GM13976 (cell line): Measurements from ENCODE around the gene NIM1K.

Source experiments
- DNase-seq: peaks from one replicate; pipeline ENCODE4 v3.0.0; 2012; ENCODE audit warnings: low spot score
- in situ Hi-C: fragments of 300-500 bp; cut with MboI; formaldehyde crosslinking; loops from one replicate; pipeline ENCODE4 v1.12.0; 2022; ENCODE audit warnings: low sequenced_read_pairs, mixed read lengths, inconsistent platforms; ENCODE audit not compliant: unreplicated experiment
- TF ChIP-seq, protein P1 (sequence below): IDR thresholded peaks from 2 replicates; pipeline ENCODE4 v1.5.1; 2012; ENCODE audit warnings: borderline replicate concordance, mild to moderate bottlenecking; ENCODE audit not compliant: insufficient read depth; ENCODE audit errors: extremely low read depth, missing control alignments, control extremely low read depth

NIM1K gene

GRCh38 chr5:43294226-43294625, 102.2 kb downstream of the NIM1K start:
- DNase-seq, result no peak
- TF ChIP-seq, protein P1, sequence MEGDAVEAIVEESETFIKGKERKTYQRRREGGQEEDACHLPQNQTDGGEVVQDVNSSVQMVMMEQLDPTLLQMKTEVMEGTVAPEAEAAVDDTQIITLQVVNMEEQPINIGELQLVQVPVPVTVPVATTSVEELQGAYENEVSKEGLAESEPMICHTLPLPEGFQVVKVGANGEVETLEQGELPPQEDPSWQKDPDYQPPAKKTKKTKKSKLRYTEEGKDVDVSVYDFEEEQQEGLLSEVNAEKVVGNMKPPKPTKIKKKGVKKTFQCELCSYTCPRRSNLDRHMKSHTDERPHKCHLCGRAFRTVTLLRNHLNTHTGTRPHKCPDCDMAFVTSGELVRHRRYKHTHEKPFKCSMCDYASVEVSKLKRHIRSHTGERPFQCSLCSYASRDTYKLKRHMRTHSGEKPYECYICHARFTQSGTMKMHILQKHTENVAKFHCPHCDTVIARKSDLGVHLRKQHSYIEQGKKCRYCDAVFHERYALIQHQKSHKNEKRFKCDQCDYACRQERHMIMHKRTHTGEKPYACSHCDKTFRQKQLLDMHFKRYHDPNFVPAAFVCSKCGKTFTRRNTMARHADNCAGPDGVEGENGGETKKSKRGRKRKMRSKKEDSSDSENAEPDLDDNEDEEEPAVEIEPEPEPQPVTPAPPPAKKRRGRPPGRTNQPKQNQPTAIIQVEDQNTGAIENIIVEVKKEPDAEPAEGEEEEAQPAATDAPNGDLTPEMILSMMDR, result no peak
- in situ Hi-C loops, result no loop called here

DNA sequence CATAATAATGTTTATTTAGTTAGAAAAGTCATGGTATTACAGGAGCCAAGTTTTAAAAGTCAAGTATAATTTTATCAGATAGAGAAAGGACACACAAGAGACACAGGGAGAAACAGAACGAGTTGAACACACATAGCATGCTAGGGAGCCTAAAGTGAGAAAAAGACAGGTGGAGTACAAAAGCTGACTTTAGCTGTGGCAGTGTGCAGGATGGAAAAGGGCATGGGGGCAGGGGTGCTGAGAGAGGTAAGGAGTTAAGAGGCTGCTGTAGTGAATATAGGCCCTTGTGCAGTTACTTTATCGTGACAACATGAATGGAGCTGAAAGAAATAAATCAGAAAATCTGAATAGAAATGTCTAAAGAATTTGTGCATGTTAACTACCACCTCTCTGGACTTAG, 103.2 kb downstream of the NIM1K start:
- in situ Hi-C loops, result no loop called here
- TF ChIP-seq, protein P1, result no peak
- DNase-seq, result no peak

DNA sequence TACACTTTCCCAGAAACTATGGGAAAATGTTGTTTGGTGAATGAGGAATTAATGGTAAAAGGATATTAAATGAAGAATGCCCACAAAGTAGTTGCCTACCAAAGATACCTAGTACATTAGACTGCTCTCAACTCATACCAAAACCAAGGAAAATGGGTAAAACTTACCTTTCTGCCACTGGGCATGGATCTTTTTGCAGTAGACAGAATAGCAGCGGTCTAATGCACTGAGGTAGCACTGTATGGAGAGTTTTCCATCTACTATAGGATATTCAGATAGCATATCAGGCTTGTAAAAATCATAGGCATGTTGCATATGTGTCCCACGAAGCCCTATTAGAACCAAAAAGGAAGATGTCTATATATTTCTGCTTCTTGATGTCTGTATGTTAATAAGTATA, 104.8 kb downstream of the NIM1K start:
- in situ Hi-C loops, result no loop called here
- TF ChIP-seq, protein P1, result no peak
- DNase-seq, result no peak

DNA sequence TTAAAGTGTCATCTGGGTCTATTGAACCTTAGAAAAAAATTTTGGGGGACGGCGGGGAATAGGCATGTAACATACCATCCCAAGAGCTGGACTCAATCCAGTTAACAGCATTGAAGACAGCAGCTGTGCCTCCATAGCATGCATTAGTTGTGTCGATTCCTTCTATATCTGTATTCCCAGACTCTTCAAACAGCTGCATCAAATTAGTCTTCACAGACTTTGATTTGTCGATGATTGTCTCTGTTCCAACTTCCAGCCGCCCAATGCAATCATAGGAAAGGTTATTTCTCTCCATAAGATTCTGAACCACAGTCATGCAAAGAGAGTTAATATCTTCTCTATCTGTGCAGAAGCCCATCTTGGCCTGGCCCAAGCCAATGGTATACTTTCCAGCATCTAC, 106.4 kb downstream of the NIM1K start:
- in situ Hi-C loops, result no loop called here
- TF ChIP-seq, protein P1, result no peak
- no peak for DNase-seq

DNA sequence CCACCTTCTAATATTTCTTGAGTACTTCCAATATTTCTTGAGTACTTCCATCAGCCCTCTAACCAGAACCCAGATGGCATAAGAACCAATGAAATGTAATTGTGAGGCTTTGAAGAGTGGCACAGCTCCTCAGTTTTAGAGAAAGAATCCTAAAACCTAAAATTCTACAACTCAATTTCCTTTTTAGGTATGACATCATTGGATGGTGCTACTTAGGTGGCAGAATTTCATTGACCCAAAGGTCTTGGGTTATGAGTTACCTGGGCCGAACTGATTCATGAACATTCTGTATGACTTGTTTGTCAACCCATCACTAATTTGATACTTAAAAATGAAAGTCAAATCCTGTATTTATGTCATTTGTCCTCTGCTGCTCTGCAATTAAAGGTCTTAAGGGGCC, 108.1 kb downstream of the NIM1K start:
- TF ChIP-seq, protein P1, result no peak
- in situ Hi-C loops, result no loop called here
- DNase-seq, result no peak

DNA sequence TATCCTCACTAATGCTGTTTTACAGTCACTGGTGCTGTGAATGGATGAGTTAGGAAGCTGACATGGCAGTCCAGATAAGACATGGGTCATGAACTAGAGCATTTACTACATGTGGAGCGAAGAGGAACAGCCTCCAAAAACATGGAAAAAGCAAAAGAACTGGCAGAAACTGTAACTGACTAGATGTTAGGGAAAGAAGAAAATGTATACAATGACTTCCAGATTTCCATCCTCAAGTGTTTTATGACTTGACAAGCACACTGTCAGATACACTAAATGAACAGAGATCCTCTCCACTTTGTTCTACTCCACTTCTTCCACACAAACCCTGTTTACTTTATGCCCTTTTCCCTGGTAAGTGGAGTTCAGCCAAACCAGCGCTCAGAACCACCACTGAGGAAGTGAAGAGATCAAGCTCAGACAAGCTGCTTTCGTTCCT, 109.6 kb downstream of the NIM1K start:
- in situ Hi-C loops, result no loop called here
- no peak for DNase-seq
- TF ChIP-seq, protein P1, result no peak

DNA sequence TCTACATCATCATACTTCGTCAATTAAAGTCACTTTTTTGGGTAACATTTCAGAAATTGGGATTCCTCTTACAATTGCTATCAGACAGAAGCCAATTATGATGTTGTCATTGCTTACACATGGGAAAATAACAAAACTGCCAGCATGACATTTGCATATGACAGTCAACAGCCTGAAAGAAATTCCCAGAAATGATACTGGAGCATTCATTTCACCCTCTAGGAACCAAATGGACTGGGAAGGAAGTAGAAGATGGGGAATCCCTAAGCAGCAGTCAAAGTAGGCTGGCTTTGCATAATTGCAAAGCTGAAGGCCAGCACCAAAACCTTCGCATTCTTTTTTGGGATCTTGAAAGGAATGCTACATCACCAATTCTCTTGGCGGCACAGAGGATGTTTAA, 110.5 kb downstream of the NIM1K start:
- DNase-seq, result no peak
- in situ Hi-C loops, result no loop called here
- TF ChIP-seq, protein P1, result no peak
